ENCODE measurements around the gene CEACAM6. TPM values are rescaled to one million over a fixed set of nuclear protein-coding genes. Genes with fewer than 3 reads are reported as not detected.

The CEACAM6 gene
- total and polyA plus RNA-seq, 9 of the 15 experiments (the other 6 are each of a cell fraction or from before 2014, with no cell fraction given): 0.24 TPM; not detected in 8

GRCh38 chr19:41776700-41777099 lies 21.4 kb downstream of the CEACAM6 start (continued):
- TF ChIP-seq CHD7 (IDR thresholded peaks at IDR 0.05; ENCODE audit: low read depth, low read length) (no peak), ZBTB12 (CRISPR knock-in tag; IDR thresholded peaks at IDR 0.05) (no peak), ZEB2 (IDR thresholded peaks at IDR 0.05) (no peak), THRA (IDR thresholded peaks at IDR 0.05) (no peak), NFE2 (IDR thresholded peaks at IDR 0.05; ENCODE audit: low read depth) (no peak), E2F6 (IDR thresholded peaks at IDR 0.05; ENCODE audit: borderline replicate concordance in 1 of 2, extremely low read depth in 1 of 2, insufficient read depth in 1 of 2, insufficient read length in 1 of 2, low read depth in 1 of 2, low read length in 1 of 2, poor library complexity in 1 of 2, severe bottlenecking in 1 of 2) (no peak), HCFC1 (IDR thresholded peaks at IDR 0.05; ENCODE audit: low read depth, low read length) (no peak)
